Ramos (cell line): ENCODE measurements around the gene TFG.

ENCODE experiments used
- in situ Hi-C: fragments of 300-500 bp; cut with MboI; formaldehyde crosslinking; loops from one replicate; pipeline ENCODE4 v1.14.3; 2022; ENCODE audit warnings: low sequenced_read_pairs; ENCODE audit not compliant: unreplicated experiment

TFG gene

DNA sequence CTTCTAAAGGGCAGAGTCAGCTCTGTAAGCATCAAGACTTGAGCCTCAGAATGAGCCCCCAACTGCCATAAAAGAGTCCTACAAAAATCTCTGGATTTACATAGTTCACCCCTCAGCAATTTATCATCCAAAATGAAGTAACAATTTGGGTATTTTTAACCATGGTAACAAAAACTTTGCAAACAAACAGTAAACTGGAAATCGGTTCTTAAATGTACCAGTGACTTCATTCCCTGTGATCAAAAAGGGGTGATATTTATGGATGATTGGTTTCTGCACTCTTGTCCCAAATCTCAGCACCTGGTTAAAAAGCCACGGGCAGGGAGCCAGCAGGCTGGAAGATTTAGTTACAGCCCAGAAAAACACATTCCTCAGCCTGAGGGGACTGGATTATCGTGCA lies 73.6 kb downstream of the TFG start:
- in situ Hi-C loops = no loop called here

DNA sequence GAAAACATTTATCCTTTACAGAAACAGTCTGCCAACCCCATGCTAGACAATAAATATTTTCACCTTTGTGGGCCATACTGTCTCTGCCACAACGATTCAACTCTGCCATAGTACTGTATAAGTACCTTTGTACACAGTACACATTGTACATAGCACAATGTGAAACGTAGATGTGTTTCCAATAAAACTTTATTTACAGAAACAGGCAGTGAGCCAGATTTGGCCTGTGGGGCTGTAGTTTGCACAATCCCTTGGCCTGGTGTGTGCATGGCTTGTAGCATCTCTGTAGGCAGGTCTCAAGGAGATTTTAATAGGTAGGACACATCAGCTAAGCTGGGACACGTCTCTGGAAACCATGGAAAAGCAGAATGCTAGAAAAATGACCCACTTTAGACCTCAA lies 74.3 kb downstream of the TFG start:
- in situ Hi-C loops = no loop called here

DNA sequence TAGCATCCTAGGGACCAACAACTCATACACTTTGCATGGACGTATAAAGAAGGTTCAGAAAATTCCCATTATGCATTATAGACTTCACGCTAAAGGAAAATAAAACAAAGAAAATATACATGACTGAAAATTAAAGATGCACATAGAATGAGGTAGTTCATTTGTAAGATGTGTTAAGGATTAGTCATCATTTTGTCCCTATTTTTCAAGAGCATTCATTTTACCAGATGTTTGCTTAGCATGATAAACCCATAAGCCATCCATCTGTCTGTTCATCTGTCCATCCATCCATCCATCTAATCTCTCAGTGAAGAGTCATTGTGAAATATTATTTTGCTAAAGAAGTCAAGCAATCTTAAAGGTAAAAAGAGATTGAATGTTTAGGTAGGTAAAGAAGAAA lies 80.3 kb downstream of the TFG start:
- in situ Hi-C loops = no loop called here

DNA sequence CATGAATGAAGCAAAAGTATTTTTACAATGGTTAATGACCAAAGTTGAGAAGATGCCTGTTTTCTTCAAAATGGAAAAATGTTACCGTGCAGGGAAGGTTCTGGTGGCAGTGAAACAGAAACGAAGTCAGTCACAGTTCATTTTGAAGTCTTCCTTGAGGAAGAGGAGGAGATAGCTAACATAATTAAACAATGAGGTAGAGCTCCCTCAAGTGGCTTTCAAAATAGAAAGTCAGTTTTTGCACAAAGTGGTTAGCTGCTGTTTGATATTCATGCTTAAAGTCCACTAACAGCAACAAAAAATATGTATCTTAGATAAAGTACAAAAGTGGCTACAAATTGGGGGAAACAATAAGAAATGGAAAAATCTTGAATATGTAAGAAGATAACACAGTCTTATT lies 87.3 kb downstream of the TFG start:
- in situ Hi-C loops = no loop called here

DNA sequence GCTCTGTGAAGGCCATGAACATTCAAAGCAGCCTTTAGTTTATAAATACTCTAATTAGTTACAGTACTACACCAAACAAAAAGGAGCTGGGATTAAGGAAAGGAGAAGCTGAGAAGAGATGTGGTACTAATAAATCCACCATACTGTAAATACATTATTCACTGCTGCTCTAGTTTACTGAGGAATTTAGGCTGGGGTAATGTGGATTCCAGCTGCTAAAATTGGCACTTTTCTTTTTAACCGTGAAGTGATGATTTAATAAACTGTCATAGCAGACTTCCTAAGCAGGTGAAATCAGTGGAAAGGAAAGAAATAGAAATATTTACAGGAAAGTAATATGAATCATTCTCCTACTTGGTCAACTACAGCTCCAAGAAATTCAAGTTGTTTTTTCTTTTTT lies 88.7 kb downstream of the TFG start:
- in situ Hi-C loops = no loop called here
